NCI-H146 treated with DMSO at 0.1 percent for 48 hours (cell line): Measurements from ENCODE around the gene DUOXA1.

ENCODE experiments used
- DNase-seq: peaks from one replicate; lab custom pipeline; 2025; ENCODE audit not compliant: unreplicated experiment; lab: John Stamatoyannopoulos, UW

Gene DUOXA1

GRCh38 chr15:45129651-45130129 is at the start of gene DUOXA1, which contains the start of gene DUOX1:
DUOXA1 (minus strand) TSS chr15:45129879; CDS start chr15:45123014, 6,865 bp downstream.
DUOX1 (plus strand) TSS chr15:45129994; CDS start chr15:45131967, 1,973 bp downstream.
- DNase-seq, result no peak

GRCh38 chr15:45177285-45177684 is 47.6 kb upstream of the DUOXA1 start:
- DNase-seq, result no peak

- DNase-seq, result no peak
Observed at GRCh38 chr15:45174577-45174976, 44.9 kb upstream of the DUOXA1 start.

GRCh38 chr15:45174069-45174468 is 44.4 kb upstream of the DUOXA1 start:
- DNase-seq, result no peak

GRCh38 chr15:45171912-45172311 is 42.2 kb upstream of the DUOXA1 start:
- DNase-seq, result no peak

GRCh38 chr15:45169608-45170480 is 40.2 kb upstream of the DUOXA1 start:
- DNase-seq, result no peak

- no peak for DNase-seq
Observed at GRCh38 chr15:45168751-45169551, 39.3 kb upstream of the DUOXA1 start.

- no peak for DNase-seq
Observed at GRCh38 chr15:45168286-45168685, 38.6 kb upstream of the DUOXA1 start.

GRCh38 chr15:45167631-45168205 is 38.0 kb upstream of the DUOXA1 start:
- DNase-seq, result no peak

GRCh38 chr15:45166834-45167630 is 37.4 kb upstream of the DUOXA1 start:
- peak; percentile 25 for DNase-seq

GRCh38 chr15:45165536-45165935 is 35.9 kb upstream of the DUOXA1 start:
- DNase-seq, result no peak

- DNase-seq, result no peak
Observed at GRCh38 chr15:45164914-45165313, 35.2 kb upstream of the DUOXA1 start.

- no peak for DNase-seq
Observed at GRCh38 chr15:45163508-45163856, 33.8 kb upstream of the DUOXA1 start.

GRCh38 chr15:45162771-45163507 is 33.3 kb upstream of the DUOXA1 start:
- peak; percentile 63 for DNase-seq

GRCh38 chr15:45161666-45162065 is 32.0 kb upstream of the DUOXA1 start:
- DNase-seq, result no peak

GRCh38 chr15:45157974-45158373 is 28.3 kb upstream of the DUOXA1 start:
- DNase-seq, result no peak

- no peak for DNase-seq
Observed at GRCh38 chr15:45156744-45157455, 27.2 kb upstream of the DUOXA1 start.

- DNase-seq, result no peak
Observed at GRCh38 chr15:45155739-45156138, 26.1 kb upstream of the DUOXA1 start.
